SK-N-MC (cell line): ENCODE results near the gene MDC1.

Source experiments
- EZH2 ChIP-seq: fragments of 200-600 bp; sonication (generic); IDR thresholded peaks from one replicate; pipeline ENCODE4 v1.6.1; 2017; ENCODE audit warnings: antibody characterized with exemption
- POLR2AphosphoS5 ChIP-seq: IDR thresholded peaks from 2 replicates; pipeline ENCODE4 v1.6.1; 2012; ENCODE audit warnings: mild to moderate bottlenecking, low read depth, low read length, borderline replicate concordance

DNA sequence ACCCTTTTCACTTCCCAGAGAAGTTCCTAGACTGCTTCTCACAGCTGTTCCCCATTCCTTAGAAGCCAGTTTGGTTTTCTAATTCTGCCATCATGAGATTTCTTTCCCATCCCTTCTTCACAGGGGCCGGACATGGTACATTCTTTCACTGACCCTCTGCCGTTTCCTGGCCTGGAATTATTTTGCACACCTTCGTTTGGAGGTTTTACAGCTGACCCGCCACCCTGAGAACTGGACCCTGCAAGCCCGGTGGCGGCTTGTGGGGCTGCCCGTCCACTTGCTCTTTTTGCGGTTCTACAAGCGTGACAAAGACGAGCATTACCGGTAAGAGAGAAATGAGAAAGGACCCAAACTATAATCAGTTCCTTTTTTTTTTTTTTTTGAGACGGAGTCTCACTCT, 65.9 kb downstream of the MDC1 start:
- TF ChIP-seq EZH2 (no peak), POLR2AphosphoS5 (0 out of 2 replicates have a peak, but pooled peaks have one; percentile 9)
